ENCODE measurements around the gene ZNF79. TPM values are rescaled to one million over a fixed set of nuclear protein-coding genes. Genes with fewer than 3 reads are reported as not detected.
A peak's percentile ranks its signal among the peaks of the same experiment; 100 is the strongest.

The ZNF79 gene
- total RNA-seq, 1 experiment from 2014 or later: 4.4 TPM

- DNase-seq (ENCODE audit: low read depth): no peak
Measured at GRCh38 chr9:127398275-127398647, 25.9 kb upstream of the ZNF79 start.

- DNase-seq (ENCODE audit: low read depth): no peak
Measured at GRCh38 chr9:127398715-127399400, 25.3 kb upstream of the ZNF79 start.

GRCh38 chr9:127399736-127400269, 24.4 kb upstream of the ZNF79 start:
- no peak for DNase-seq (ENCODE audit: low read depth)

GRCh38 chr9:127402401-127403090, 21.6 kb upstream of the ZNF79 start:
- no peak for DNase-seq (ENCODE audit: low read depth)

- DNase-seq (ENCODE audit: low read depth): no peak
Measured at GRCh38 chr9:127403507-127404192, 20.5 kb upstream of the ZNF79 start.

GRCh38 chr9:127404631-127405030, 19.6 kb upstream of the ZNF79 start:
- DNase-seq (ENCODE audit: low read depth): no peak

GRCh38 chr9:127405344-127406125, 18.6 kb upstream of the ZNF79 start:
- DNase-seq (ENCODE audit: low read depth): no peak

GRCh38 chr9:127406799-127407491, 17.2 kb upstream of the ZNF79 start:
- no peak for DNase-seq (ENCODE audit: low read depth)

- no peak for DNase-seq (ENCODE audit: low read depth)
Measured at GRCh38 chr9:127407492-127407843, 16.7 kb upstream of the ZNF79 start.

- DNase-seq (ENCODE audit: low read depth): no peak
Measured at GRCh38 chr9:127411122-127411521, 13.1 kb upstream of the ZNF79 start.

GRCh38 chr9:127415141-127415540, 9.0 kb upstream of the ZNF79 start:
- no peak for DNase-seq (ENCODE audit: low read depth)

- no peak for DNase-seq (ENCODE audit: low read depth)
Measured at GRCh38 chr9:127415657-127416056, 8.5 kb upstream of the ZNF79 start.

GRCh38 chr9:127417131-127418036, 6.8 kb upstream of the ZNF79 start:
- peak; percentile 97 for DNase-seq (ENCODE audit: low read depth)

GRCh38 chr9:127418037-127418471, 6.1 kb upstream of the ZNF79 start:
- DNase-seq (ENCODE audit: low read depth): peak; percentile 10

GRCh38 chr9:127419348-127419747, 4.8 kb upstream of the ZNF79 start:
- no peak for DNase-seq (ENCODE audit: low read depth)

GRCh38 chr9:127421057-127421456, 3.1 kb upstream of the ZNF79 start:
- DNase-seq (ENCODE audit: low read depth): no peak

GRCh38 chr9:127422133-127422782, 1.9 kb upstream of the ZNF79 start:
- DNase-seq (ENCODE audit: low read depth): no peak

GRCh38 chr9:127422787-127423186, 1.4 kb upstream of the ZNF79 start:
- no peak for DNase-seq (ENCODE audit: low read depth)

- DNase-seq (ENCODE audit: low read depth): no peak
Measured at GRCh38 chr9:127423476-127423933, 677 bp upstream of the ZNF79 start.

- DNase-seq (ENCODE audit: low read depth): no peak
Measured at GRCh38 chr9:127424676-127424999, 456 bp downstream of the ZNF79 start.
